Stimulated activated CD4-positive, alpha-beta T cell treated with anti-CD3 and anti-CD28 coated beads, Interleukin-4, amount 100 ng/mL, for 24 hours (primary cell): ENCODE results near the gene HELZ2.

Source experiments
- DNase-seq: peaks from one replicate; pipeline ENCODE4 v3.0.0-alpha.2; 2020

HELZ2 gene

GRCh38 chr20:63549679-63550282 is 24.3 kb downstream of the HELZ2 start:
- no peak for DNase-seq

- DNase-seq = no peak
Measured at GRCh38 chr20:63549019-63549418, 25.0 kb downstream of the HELZ2 start.

GRCh38 chr20:63548542-63548941 is 25.5 kb downstream of the HELZ2 start:
- no peak for DNase-seq

- DNase-seq = no peak
Measured at GRCh38 chr20:63547725-63548480, 26.1 kb downstream of the HELZ2 start, which contains the start of gene SRMS. Gene SRMS (minus strand): TSS chr20:63547749. CDS start chr20:63547463, 286 bp downstream.

- no peak for DNase-seq
Measured at GRCh38 chr20:63546956-63547724, 26.9 kb downstream of the HELZ2 start.

GRCh38 chr20:63546256-63546955 is 27.6 kb downstream of the HELZ2 start:
- DNase-seq = no peak

- DNase-seq = no peak
Measured at GRCh38 chr20:63545814-63546213, 28.2 kb downstream of the HELZ2 start.

- DNase-seq = no peak
Measured at GRCh38 chr20:63544958-63545516, 29.0 kb downstream of the HELZ2 start.

GRCh38 chr20:63544241-63544957 is 29.6 kb downstream of the HELZ2 start:
- DNase-seq = no peak

- DNase-seq = no peak
Measured at GRCh38 chr20:63543733-63544132, 30.3 kb downstream of the HELZ2 start.

GRCh38 chr20:63543131-63543530 is 30.9 kb downstream of the HELZ2 start:
- DNase-seq = no peak

- no peak for DNase-seq
Measured at GRCh38 chr20:63542696-63543095, 31.3 kb downstream of the HELZ2 start.

- no peak for DNase-seq
Measured at GRCh38 chr20:63542031-63542559, 31.9 kb downstream of the HELZ2 start.

GRCh38 chr20:63541371-63541770 is 32.7 kb downstream of the HELZ2 start:
- DNase-seq = no peak

GRCh38 chr20:63540417-63541186 is 33.4 kb downstream of the HELZ2 start:
- no peak for DNase-seq

GRCh38 chr20:63539441-63540370 is 34.3 kb downstream of the HELZ2 start:
- DNase-seq = no peak

GRCh38 chr20:63539092-63539430 is 35.0 kb downstream of the HELZ2 start:
- DNase-seq = no peak

- peak; percentile 31 for DNase-seq
Measured at GRCh38 chr20:63538204-63539091, 35.6 kb downstream of the HELZ2 start.
